Stimulated activated CD4-positive, alpha-beta T cell treated with anti-CD3 and anti-CD28 coated beads, TNF-alpha, amount 100 ng/mL, for 4 hours (primary cell): ENCODE results near the gene MAP3K4.

Experiments used
- DNase-seq, 3 experiments: peaks; one replicate each; pipeline ENCODE4 v3.0.0-alpha.2; 2020; ENCODE audit warnings: low read depth in 3 of 3

The MAP3K4 gene

DNA sequence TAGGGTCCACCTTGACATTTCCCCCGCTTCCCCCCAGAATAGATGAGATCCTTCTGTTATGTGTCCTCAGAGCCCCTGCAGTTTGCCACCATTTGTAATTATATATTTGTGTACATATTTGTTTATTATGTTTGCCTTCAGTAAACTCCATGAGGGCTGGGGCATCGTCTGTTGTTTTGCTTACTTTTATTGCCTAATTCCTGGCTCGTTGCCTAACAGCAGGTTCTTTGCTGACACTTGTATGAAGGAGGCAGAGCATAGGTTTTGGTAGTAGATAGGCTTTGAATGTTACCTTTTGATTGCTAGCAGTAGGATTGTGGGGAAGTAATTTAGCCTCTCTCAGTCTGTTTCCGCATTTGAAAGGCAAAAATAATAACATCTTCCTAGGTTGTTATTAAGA is 9.9 kb downstream of the MAP3K4 start:
- no peak for DNase-seq

DNA sequence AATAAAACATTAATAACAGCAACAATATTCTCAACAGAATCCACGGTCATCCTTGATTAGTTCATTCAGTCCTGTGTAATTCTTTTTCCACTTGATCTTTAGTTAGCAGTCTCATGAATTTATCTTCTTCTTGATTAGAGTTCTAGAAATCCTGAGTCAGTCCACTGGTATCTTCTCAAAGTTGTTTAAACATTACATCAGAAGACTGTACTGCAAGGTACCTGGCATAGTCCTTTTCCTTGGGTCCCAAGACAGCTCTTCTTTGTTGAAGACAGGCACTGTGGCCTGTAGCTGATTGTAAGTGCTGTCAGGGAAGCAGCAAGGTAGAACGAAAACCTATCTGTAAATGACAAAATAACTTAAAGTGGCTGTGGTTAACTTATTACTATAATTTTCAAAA is 11.8 kb downstream of the MAP3K4 start:
- DNase-seq, result no peak

DNA sequence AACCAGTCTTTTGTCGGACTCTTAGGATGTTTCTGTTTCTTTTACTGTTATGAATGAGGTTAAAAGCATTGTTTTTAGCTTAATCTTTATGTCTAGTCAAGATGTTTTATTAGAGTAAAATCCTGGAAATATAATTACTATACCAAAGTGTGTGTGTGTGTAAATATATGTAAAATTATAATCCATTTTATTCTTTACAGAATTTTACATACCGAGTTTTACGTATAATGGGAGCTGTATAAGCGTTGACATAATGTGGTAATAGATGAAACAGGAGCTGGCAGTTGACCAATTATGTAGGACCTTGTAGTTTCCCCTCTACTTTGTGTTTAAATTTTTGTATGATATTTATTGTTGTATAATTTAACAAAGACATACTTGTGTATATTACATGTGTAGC is 16.7 kb downstream of the MAP3K4 start:
- no peak for DNase-seq

DNA sequence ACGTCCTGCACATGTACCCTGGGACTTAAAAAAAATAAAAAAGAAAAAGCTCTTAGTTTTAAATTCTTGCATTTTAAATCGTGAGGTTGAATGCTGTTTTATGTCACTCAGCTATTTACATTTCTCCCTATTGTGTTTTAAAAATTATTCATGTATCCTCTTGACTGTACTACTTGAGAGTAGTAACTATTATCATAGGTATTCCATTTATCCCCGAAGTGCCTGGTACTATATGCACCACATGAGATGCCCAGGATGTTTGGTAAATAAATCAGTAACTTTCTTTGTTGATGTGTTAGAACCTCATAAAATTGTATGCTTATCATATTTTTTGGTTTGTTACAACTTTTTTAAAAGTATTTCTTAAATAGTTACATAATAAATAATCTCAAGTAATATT is 18.4 kb downstream of the MAP3K4 start:
- DNase-seq, result no peak

DNA sequence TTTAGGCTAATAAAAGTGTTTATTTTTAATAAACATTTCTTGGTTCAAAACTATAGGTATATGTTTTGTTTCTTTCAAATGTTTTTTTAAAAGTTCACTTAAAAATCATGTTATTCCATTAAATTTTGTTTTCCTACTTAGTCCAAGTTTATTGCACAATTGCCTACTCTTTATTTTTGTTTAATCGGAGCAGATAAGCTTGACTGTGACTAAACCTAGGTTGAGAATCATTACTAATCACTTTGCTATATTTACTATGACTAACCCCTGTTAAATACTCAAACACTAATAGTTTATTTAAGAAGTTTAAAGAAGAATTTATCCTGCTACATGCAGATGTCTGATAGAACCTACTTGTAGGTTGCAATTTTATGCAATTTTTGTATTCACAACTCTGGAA is 18.8 kb downstream of the MAP3K4 start:
- DNase-seq, result no peak

DNA sequence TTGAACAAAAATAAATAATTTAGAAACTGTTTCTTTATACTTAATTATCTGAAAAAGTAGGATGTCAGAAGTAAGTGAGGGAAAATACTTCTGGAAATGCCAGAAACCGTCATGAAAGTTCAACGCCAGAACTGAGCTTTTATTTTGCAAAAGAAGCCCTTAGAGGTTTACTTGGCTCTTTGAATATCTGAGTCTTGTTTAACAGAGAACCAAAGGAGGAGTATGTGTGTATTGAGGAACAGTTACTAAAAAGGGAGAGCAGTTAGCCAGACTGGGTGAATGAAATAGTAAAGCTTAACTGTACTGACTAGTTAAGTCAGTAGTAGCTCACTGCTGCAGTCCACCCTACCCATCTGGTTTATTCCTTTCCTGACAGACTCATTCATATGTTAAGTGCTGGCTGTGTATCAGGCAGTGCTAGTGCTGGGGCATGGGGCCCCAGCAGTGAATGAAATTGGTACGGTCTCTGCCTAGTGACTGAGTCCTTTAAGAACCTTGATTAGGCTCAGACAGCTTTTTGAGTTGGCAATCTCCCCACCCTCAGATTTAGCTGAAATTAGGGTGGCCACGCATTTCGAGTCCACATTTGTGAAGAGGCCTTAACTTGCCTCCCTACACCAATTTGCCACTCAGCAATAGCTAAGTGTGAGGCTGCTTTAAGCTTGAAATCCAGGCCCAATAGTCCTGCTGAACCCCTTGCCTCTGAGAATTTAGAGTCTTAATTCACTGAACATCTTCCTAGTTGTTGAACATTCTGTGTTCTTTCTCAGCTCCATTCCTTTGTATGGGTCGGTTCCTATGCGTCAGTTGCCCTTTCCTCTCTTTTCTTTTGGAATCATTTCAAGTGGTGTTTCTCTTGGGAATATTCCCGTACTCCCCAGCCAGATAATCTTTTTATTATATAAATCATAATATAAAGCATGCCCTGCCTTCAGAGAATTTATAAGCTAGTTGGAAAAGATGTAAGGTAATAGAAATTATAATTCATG is 20.2 kb downstream of the MAP3K4 start:
- DNase-seq, result no peak

DNA sequence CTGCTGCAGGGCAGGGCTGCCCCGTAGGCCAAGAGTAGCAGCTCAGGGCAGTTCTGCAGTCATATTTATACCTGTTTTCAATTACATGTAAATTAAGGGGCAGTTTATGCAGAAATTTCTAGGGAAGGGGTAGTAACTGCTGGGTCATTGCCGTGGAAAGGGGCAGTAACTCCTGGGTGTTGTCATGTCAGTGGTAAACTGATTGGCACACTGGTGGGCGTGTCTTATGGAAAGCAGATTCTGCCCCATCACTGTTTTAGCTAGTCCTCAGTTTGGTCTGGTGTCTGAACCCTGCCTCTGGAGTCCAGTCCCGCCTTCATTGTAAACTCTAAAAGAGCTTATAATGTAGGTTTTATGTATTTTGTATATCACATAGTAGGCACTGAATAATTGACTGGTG is 22.1 kb downstream of the MAP3K4 start:
- no peak for DNase-seq

DNA sequence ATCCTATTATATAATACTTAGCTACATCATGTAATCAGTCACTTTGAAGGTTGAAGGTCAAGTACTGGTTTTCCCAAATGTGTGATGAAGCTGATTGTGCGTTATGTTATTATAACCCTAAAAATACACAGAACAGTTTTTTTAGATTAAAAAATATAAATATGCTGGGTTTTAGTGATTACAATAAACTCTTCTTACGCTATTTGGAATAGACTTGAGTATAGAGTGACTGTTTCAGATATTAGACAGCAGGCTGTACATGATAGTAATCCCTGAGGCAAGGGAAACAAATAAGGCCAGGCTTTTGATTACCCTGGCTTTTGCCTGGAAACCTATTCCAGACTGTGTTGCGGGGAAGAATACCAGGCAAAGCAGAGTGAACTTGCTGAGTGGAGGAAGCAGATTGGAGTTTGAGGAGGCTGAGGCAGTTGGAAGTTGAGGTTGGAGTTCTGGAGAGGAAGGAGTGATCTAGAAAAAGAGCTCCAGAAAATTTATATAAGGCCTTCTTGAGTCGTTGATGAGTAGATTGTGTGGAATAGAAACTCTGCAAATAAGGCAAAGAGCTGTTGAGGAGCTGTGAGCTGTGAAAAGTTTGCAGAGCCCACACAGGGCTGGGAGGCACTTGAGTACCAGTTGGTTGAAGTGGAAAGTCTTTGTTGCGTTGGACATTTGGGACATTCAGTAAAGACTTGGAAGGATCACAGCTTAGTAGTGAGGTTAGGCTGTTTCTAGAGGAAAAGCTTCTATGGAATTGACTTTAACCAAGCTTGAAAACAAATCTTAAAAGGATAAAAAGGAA is 26.4 kb downstream of the MAP3K4 start:
- DNase-seq, result no peak

DNA sequence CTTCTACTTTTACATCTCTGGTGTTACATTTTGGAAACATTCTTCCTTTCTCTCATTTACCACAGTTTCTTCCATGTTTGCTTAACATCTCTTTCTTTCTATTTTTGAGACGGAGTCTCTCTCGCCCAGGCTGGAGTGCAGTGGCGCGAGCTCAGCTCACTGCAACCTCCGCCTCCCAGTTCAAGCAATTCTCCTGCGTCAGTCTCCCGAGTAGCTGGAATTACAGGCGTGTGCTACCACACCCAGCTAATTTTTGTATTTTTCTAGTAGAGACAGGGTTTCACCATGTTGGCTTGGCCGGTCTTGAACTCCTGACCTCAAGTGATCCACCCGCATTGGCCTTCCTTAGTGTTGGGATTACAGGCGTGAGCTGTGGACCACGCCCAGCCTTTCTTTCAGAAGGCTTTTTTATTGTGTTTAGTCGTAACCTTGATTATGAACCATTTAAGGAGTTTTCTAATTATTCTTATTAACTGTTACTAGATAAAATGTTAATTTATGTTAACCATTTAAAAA is 27.8 kb downstream of the MAP3K4 start:
- no peak for DNase-seq

DNA sequence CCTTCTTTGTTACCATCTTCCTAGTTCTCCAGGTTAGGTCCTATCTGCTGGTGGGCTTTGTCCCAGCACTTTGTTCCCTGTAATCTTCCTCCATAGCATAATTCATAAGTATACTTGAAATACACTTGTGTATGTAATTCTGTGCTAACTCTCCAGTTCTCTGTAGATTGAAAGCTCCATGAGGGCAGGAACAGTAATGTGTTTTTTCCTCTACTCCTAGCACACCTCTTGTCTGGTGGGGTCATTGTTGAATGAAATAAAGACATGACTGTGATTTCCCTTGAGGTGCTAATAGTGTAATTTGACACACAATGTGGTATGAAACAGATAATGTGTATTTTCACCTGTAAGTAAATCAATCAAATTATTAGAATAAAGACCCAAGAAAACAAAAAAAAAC is 30.0 kb downstream of the MAP3K4 start:
- DNase-seq, result no peak

DNA sequence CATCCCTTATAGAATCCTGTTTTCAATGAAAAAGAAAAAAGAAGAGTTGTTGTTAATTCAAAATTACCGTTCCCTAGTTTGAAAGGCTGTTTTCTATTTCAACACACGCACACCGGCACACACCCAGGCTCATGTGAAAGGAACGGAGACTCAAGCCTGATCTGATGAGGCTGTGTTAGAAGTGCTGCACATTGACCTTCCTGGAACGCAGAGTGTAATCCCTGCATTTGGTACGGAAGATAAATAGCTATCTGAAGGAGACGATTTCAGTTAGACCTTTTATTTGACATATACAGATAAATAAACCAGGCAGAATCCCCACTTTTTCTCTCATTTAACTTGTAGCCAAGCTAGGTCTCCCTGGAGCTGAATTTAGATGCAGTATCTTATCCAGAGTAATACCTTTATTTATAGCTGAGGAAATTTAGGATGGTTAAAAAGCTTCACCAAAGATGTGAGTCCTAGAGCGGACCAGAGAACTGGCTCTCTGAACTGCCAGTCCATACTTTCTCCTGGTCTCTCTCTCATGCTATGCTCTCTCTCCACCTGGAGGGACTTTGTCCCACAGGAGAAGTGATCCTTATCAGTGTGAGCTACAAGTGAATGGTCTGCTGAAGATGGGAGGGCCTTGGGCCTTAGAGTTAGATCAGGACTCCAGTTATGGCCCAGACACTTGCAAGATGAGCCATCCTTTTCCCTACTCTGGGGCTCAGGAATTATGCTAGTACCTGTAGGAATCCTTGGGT is 30.6 kb downstream of the MAP3K4 start:
- DNase-seq, result no peak

DNA sequence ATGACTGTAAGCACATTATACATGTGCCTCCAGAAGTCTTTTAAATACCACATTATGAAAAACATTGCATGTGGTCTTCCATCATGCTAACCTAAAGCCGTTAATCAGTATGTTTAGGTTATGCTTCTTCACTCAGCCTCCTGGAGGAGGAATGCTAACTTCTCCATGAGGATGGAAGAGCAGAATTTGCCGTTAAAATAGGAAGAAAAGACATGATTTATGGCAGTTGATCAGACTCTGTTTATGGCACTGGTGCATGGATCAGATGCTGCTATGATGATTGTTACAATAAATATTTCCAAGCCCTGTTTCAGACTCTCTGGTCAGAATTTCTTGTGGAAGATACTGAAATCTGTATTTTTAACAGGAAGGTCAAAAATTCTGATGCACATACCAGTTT is 31.7 kb downstream of the MAP3K4 start:
- no peak for DNase-seq

DNA sequence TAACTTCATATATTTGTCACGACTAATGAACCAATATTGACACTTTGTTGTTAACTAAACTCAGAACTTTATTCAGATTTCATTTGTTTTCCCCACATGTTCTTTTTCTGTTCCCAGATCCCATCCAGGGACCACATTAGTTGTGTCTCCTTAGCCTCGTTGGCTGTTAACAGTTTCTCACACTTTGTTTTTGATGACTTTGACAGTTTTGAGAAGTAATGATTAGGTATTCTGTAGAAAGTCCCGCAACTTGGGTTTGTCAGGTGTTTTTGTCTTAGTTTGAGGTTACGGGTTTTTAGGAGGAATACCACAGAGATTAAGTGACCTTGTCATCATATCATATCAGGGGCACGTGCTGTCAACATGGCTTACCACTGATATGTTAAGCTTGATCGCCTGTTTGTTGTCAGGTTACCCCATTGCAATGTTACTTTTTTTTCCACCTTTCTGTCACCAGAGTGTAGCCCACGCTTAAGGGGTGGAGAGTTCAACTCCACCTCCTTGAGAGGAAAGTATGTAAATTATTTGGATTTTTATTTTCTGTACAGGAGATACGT is 32.9 kb downstream of the MAP3K4 start:
- DNase-seq, result no peak

DNA sequence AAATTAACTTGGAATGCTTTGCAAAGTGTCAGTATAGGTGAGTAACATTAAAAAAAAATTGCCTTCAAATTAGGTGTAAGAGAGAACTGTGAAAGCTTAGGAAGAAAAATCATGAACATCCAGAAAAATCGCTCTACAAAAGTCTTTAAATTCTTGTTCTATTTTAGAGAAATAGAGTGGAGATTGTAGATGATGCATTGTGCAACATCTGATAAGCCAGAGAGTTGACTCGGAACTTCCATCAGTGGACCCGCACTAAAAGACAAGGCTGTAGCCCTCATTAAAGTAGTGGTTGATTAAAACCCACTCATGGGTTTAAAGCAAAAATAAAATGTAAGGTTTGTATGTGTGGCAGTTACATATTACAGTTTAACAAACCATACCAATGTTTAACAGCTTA is 35.8 kb downstream of the MAP3K4 start:
- DNase-seq, result no peak

DNA sequence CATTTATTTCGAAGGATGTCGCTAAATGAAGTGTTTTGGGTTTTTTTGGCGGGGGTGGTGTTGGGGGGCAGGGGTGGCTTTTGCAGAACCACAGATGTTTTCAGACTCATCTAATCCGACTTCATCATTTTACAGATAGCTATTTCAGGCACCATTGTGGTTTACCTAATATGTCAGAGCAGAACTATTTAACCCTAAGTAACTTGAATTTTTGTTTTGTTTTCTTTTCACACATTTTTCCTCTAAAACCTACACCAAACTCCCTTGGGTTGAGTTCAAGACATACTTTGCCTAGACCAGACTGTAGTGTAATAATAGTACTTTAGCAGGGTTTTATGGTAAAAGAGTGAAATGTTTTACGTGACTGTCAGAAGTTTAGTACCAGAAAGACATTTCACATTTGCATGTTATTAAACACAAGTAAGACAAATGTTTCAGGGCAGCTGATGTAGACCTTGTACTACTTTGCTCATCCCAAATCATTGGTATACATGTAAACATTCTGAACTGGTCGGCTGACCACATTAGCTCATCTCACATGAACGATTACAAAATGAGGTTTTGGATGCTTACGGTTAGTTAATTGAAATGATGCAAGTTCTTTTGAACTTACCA is 37.7 kb downstream of the MAP3K4 start:
- no peak for DNase-seq

DNA sequence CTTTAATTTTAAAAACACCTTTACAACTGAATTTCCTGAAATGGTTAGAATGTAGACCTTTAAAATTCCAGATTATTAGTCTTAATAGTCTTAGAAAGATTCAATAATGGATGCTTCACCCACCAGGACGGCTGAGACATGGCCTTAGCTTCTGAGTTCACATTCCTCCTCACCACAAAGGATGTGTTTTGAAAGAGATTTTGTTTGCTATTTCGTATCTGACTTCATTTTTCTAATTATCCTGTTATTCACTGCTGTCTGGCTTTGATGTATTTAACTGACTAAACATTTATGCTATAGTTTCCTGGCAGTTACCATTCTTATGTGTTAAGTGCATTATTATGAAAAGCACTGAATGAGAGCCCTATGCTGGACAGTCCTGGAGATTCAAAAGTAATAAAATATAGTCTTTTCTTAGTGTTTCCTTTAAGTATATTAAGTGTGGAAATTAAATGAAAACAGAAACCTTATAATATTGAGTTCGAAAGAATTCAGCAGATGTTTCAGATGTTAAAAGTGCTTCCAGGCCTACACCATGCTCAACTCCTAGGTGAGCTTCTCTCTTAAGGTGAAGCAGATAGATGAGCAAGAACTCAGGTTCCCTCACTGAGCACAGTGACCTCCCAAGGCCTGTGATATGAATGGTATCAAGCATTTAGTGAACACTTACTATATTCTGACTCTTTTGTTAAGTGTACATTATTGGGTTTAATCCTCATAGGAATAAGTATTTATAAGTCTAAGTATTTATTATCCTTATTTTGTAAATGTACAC is 40.3 kb downstream of the MAP3K4 start:
- DNase-seq, result no peak

DNA sequence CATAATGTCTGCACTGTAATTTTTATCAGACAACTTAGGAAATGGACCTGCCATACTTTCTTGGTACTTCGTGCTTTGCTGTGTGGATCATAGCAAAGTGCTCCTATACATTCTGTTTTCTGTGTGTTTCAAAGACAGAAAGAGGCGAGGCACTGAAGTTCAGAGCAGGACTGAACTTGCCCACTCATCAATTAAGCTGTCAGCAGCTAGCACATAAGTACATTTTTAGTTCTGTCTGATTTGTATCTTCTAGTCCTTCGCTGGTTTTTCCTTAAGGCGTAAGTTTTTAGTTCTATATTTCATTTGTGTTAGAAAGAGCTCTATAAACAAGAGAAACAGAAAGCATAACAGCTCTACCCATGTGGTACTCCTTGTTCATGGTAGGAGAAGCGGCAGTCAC is 42.1 kb downstream of the MAP3K4 start:
- no peak for DNase-seq

DNA sequence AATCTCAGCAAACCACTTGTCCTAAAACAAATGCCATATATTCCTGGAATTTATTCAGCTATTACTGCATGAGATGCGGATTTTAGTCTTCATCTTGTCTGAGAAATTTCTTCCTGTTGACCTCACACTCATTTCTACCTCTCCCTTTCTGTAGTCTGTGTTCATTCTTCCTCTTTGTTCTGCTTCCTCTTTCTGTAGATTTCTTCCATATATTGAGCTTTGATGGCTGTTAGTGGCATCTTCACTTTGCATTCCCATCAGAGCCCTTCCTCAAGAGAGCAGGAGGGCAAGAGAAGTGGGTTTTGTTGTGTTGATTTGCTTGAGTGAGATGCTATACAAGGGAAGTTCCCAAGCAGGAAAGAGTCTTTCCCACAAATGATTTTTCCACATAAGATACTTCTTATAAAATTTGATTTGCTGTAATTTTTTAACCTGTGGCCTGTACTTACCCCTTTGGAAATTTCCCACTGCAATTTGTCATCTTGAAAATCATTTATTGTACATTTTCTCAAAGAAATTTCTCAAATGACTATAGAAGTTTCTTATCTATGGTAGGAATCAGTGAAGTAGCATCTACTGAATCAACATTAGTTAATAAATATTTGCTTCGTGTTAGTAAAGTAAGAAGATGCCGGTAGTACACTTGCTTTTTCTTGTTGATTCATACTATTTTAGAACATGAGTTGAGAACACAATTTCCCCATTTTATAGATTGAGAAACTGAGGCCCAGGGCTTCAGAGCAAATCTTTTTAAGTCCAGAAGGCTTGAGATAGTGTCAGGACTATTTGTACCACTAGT is 43.8 kb downstream of the MAP3K4 start:
- DNase-seq, result no peak

DNA sequence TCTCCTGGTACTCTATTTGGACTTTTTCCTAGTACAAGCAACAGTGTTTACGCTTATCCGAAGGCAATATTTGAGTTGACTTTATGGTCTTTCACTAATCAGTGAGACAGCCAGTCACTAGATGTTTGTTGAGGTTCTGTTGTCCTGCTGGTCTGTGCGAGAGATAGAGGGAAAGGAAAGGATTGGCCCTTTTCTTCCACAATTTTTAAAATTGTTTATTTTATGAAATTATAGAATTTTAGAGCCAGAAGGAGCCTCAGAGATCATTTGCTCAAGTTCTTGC is 44.4 kb downstream of the MAP3K4 start:
- DNase-seq, result no peak

DNA sequence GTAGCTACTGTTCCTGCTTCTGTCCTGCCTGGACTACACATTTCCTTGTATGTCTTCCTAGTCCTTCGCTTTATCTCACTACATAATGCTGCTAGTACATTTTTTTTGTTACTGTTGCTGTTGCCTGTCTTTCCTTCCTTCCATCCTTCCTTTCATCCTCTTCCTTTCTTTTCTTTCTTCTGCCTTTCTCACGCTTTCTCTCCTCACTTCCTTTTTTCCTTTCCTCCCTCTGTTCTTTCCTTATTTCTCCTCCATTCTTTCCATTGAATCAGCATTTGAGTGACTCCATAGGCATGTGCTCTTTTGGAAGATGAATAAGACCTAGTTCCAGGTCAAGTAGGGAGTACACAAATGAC is 46.3 kb downstream of the MAP3K4 start:
- DNase-seq, result no peak
